GM18520 (cell line): ENCODE results near the gene RSPH10B2.
"Not testable (repeated sequence)": the region's sequence is repeated elsewhere in the genome, so short reads cannot be mapped to it uniquely, and the experiment has no call there.

Experiments used
- ATAC-seq: cut with Tn5 transposase; IDR thresholded peaks from one replicate; pipeline ENCODE4 v1.9.1; 2021; ENCODE audit not compliant: unreplicated experiment

The RSPH10B2 gene

GRCh38 chr7:6837081-6837480 lies 83.2 kb downstream of the RSPH10B2 start:
- not testable (repeated sequence) for ATAC-seq

GRCh38 chr7:6842278-6842921 lies 88.5 kb downstream of the RSPH10B2 start:
- ATAC-seq = not testable (repeated sequence)

- ATAC-seq = not testable (repeated sequence)
These were observed 89.2 kb downstream of the RSPH10B2 start for GRCh38 chr7:6843092-6843491.

GRCh38 chr7:6843654-6844053 lies 89.8 kb downstream of the RSPH10B2 start:
- ATAC-seq = not testable (repeated sequence)

- not testable (repeated sequence) for ATAC-seq
These were observed 92.1 kb downstream of the RSPH10B2 start for GRCh38 chr7:6845971-6846449.

GRCh38 chr7:6847751-6848150 lies 93.8 kb downstream of the RSPH10B2 start:
- not testable (repeated sequence) for ATAC-seq
